Activated CD4-positive, alpha-beta memory T cell treated with anti-CD3 and anti-CD28 coated beads, Interleukin-2, amount 10 ng/mL, durations not matched to agents 7 days and 5 days (primary cell): ENCODE data around the gene MEX3D. TPM values are rescaled to one million over a fixed set of nuclear protein-coding genes. Genes with fewer than 3 reads are reported as not detected.
A peak's percentile ranks its signal among the peaks of the same experiment; 100 is the strongest.

Source experiments
- CTCF ChIA-PET: fragments of 350-600 bp; sonication (Branson Sonifier 250); formaldehyde crosslinking; loops from one replicate; lab custom pipeline; 2021; ENCODE audit warnings: antibody characterized with exemption, inconsistent platforms; lab: Charles Lee
- POLR2A ChIA-PET: fragments of 350-600 bp; sonication (Branson Sonifier 250); formaldehyde crosslinking; loops from one replicate; lab custom pipeline; 2021; ENCODE audit warnings: antibody characterized with exemption; lab: Charles Lee
- DNase-seq: peaks from one replicate; pipeline ENCODE4 v3.0.0-alpha.2; 2020
- H3K27ac Mint-ChIP-seq: one replicate; pipeline ENCODE4 v1.8.0; 2021; ENCODE audit warnings: mild to moderate bottlenecking, mixed read lengths
- H3K27me3 Mint-ChIP-seq: one replicate; pipeline ENCODE4 v1.8.0; 2021; ENCODE audit warnings: mixed read lengths
- H3K36me3 Mint-ChIP-seq: one replicate; pipeline ENCODE4 v1.8.0; 2021; ENCODE audit warnings: low read depth, mixed read lengths
- H3K4me1 Mint-ChIP-seq: one replicate; pipeline ENCODE4 v1.8.0; 2021; ENCODE audit warnings: mixed read lengths
- H3K4me3 Mint-ChIP-seq: one replicate; pipeline ENCODE4 v1.8.0; 2021; ENCODE audit warnings: mild to moderate bottlenecking, mixed read lengths
- H3K9me3 Mint-ChIP-seq: one replicate; pipeline ENCODE4 v1.8.0; 2021; ENCODE audit warnings: mixed read lengths
- total RNA-seq, 2 experiments: library from RNA; stranded (reverse); gene quantifications; one replicate each; pipeline ENCODE4 v1.2.3, GENCODE V29; 2021

Gene MEX3D
- total RNA-seq, 2 experiments from 2014 or later: 7.6 to 8.4 TPM

- POLR2A ChIA-PET: no interaction called here
- no peaks in the 10 kb centered on the region for H3K4me1 Mint-ChIP-seq
- H3K27me3 Mint-ChIP-seq: no peaks in the 10 kb centered on the region
- peaks cover 14% of the 10 kb centered on the region for H3K36me3 Mint-ChIP-seq
- H3K27ac Mint-ChIP-seq: no peak overlapping the region
- H3K4me3 Mint-ChIP-seq: no peak overlapping the region
- DNase-seq: no peak
- CTCF ChIA-PET: no interaction called here
- no peaks in the 10 kb centered on the region for H3K9me3 Mint-ChIP-seq
Observed at GRCh38 chr19:1576242-1577089, 8.3 kb upstream of the MEX3D start.

GRCh38 chr19:1575323-1576241, 7.5 kb upstream of the MEX3D start:
- peaks cover under 1% of the 10 kb centered on the region for H3K27me3 Mint-ChIP-seq
- H3K9me3 Mint-ChIP-seq: no peaks in the 10 kb centered on the region
- H3K36me3 Mint-ChIP-seq: peaks cover 8% of the 10 kb centered on the region
- H3K27ac Mint-ChIP-seq: no peak overlapping the region
- CTCF ChIA-PET: no interaction called here
- DNase-seq: no peak
- no peaks in the 10 kb centered on the region for H3K4me1 Mint-ChIP-seq
- POLR2A ChIA-PET: no interaction called here
- no peak overlapping the region for H3K4me3 Mint-ChIP-seq

- Mint-ChIP-seq H3K27ac (no peak overlapping the region), H3K4me3 (no peak overlapping the region), H3K27me3 (peaks cover 10% of the 10 kb centered on the region), H3K36me3 (peaks cover 2% of the 10 kb centered on the region), H3K9me3 (no peaks in the 10 kb centered on the region), H3K4me1 (peaks cover 4% of the 10 kb centered on the region)
- ChIA-PET POLR2A (no interaction called here), CTCF (no interaction called here)
- no peak for DNase-seq
Observed at GRCh38 chr19:1574354-1575136, 6.4 kb upstream of the MEX3D start.

DNA sequence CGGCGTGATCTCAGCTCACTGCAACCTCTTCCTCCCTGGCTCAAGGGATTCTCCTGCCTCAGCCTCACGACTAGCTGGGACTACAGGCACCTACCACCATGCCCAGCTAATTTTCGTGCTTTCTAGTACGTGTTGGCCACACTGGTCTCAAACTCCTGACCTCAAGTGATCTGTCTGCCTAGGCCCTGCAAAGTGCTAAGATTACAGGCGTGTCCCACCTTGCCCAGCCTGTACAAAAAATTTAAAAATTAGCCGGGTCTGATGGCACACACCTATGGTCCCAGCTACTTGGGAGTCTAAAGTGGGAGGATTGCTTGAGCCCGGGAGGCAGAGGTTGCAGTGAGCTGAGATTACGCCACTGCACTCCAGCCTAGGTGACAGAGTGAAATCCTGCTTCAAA, 4.7 kb upstream of the MEX3D start:
- Mint-ChIP-seq H3K9me3 (no peaks in the 10 kb centered on the region), H3K4me1 (peaks cover 7% of the 10 kb centered on the region), H3K27ac (no peak overlapping the region), H3K27me3 (peaks cover 11% of the 10 kb centered on the region), H3K36me3 (no peaks in the 10 kb centered on the region), H3K4me3 (no peak overlapping the region)
- POLR2A ChIA-PET: no interaction called here
- DNase-seq: no peak
- CTCF ChIA-PET: no interaction called here

- CTCF ChIA-PET: no interaction called here
Observed at GRCh38 chr19:1571358-1571757, 3.2 kb upstream of the MEX3D start.

DNA sequence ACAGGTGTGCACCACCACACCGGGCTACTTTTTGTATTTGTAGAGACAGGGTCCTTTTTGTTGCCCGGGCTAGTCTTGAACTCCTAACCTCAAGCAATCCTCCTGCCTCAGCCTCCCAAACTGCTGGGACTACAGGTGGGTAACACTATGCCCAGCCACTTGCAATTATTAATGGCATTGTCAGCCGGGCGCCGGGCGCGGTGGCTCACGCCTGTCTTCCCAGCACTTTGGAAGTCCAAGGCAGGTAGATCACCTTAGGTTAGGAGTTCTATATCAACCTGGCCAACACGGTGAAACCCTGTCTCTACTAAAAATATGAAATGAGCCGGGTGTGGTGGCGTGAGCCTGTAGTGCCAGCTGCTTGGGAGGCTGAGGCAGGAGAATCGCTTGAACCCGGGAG, 2.7 kb upstream of the MEX3D start:
- no peak for DNase-seq
- CTCF ChIA-PET: no interaction called here
- Mint-ChIP-seq H3K4me3 (no peak overlapping the region), H3K9me3 (no peaks in the 10 kb centered on the region), H3K27ac (no peak overlapping the region), H3K4me1 (peaks cover 7% of the 10 kb centered on the region), H3K27me3 (peaks cover 11% of the 10 kb centered on the region), H3K36me3 (no peaks in the 10 kb centered on the region)
- POLR2A ChIA-PET: no interaction called here

More at GRCh38 chr19:1571358-1571757, 3.2 kb upstream of the MEX3D start:
- no peak overlapping the region for H3K4me3 Mint-ChIP-seq
- H3K36me3 Mint-ChIP-seq: no peaks in the 10 kb centered on the region
- no peak for DNase-seq
- POLR2A ChIA-PET: no interaction called here
- no peaks in the 10 kb centered on the region for H3K9me3 Mint-ChIP-seq
- H3K27me3 Mint-ChIP-seq: peaks cover 11% of the 10 kb centered on the region
- peaks cover 7% of the 10 kb centered on the region for H3K4me1 Mint-ChIP-seq
- no peak overlapping the region for H3K27ac Mint-ChIP-seq

DNA sequence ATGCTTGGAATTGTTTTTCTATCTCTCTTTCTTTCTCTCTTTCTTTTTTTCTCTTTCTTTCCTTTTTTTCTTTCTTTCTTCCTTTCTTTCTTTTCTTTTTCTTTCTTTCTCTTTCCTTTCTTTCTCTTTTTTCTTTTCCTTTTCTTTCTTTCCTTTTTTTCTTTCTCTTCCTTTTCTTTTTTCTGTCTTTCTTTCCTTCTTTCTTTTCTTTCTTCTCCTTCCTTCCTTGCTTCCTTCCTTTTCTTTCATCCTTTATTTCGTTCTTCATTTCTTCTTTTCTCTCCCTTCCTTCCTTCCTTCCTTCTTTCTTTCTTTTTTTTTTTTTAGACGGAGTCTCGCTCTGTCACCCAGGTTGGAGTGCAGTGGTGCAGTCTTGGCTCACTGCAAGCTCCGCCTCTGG, 1.9 kb upstream of the MEX3D start:
- Mint-ChIP-seq H3K36me3 (no peaks in the 10 kb centered on the region), H3K4me1 (peaks cover 7% of the 10 kb centered on the region), H3K4me3 (no peak overlapping the region), H3K9me3 (no peaks in the 10 kb centered on the region), H3K27ac (no peak overlapping the region), H3K27me3 (peaks cover 11% of the 10 kb centered on the region)
- ChIA-PET POLR2A (no interaction called here), CTCF (no interaction called here)
- no peak for DNase-seq

GRCh38 chr19:1567848-1568227, 287 bp downstream of the MEX3D start:
- ChIA-PET CTCF (no interaction called here), POLR2A (no interaction called here)
- H3K4me3 Mint-ChIP-seq: no peak overlapping the region
- no peak for DNase-seq
- no peak overlapping the region for H3K27ac Mint-ChIP-seq
- H3K4me1 Mint-ChIP-seq: peaks cover 7% of the 10 kb centered on the region
- H3K36me3 Mint-ChIP-seq: no peaks in the 10 kb centered on the region
- no peaks in the 10 kb centered on the region for H3K9me3 Mint-ChIP-seq
- H3K27me3 Mint-ChIP-seq: peaks cover 11% of the 10 kb centered on the region

GRCh38 chr19:1567116-1567847, 843 bp downstream of the MEX3D start:
- peak overlapping the region; percentile 30 for H3K4me3 Mint-ChIP-seq

GRCh38 chr19:1566392-1567115, 1.6 kb downstream of the MEX3D start:
- Mint-ChIP-seq H3K27ac (no peak overlapping the region), H3K27me3 (peaks cover 11% of the 10 kb centered on the region), H3K36me3 (no peaks in the 10 kb centered on the region), H3K9me3 (no peaks in the 10 kb centered on the region), H3K4me1 (peaks cover 7% of the 10 kb centered on the region), H3K4me3 (no peak overlapping the region)
- ChIA-PET POLR2A (interaction anchor here (1.0 kb wide), 1 partner anchor 297 kb away, joined by 3 read pairs; the partner anchor contains the start of gene CIRBP), CTCF (no interaction called here)
- DNase-seq: no peak

More at GRCh38 chr19:1567116-1567847, 843 bp downstream of the MEX3D start:
- DNase-seq: no peak
- no peak overlapping the region for H3K27ac Mint-ChIP-seq
- H3K27me3 Mint-ChIP-seq: peaks cover 11% of the 10 kb centered on the region
- ChIA-PET CTCF (no interaction called here), POLR2A (no interaction called here)
- H3K36me3 Mint-ChIP-seq: no peaks in the 10 kb centered on the region
- peaks cover 7% of the 10 kb centered on the region for H3K4me1 Mint-ChIP-seq
- H3K9me3 Mint-ChIP-seq: no peaks in the 10 kb centered on the region

DNA sequence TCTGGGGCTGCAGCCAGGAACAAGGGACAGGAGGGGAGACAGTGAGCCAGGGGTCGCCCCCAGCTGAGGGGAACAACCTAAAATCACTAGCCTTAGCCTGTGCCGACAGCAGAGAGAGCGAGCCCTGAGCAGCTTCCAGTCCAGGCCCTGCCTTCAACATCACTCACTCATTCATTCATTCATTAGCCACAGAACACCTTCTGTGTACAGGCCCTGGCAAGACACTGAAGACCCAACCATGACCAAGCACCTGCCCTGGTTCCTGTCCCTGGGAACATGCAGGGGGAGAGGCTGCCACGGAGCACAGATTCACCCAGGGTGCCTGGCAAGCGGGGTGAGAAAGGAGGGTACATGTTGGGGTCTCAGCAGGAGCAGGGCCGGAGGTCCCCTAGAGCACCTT, 4.9 kb downstream of the MEX3D start:
- DNase-seq: no peak
- H3K9me3 Mint-ChIP-seq: no peaks in the 10 kb centered on the region
- H3K27ac Mint-ChIP-seq: no peak overlapping the region
- CTCF ChIA-PET: no interaction called here
- POLR2A ChIA-PET: no interaction called here
- no peak overlapping the region for H3K4me3 Mint-ChIP-seq
- H3K4me1 Mint-ChIP-seq: no peaks in the 10 kb centered on the region
- no peaks in the 10 kb centered on the region for H3K36me3 Mint-ChIP-seq
- H3K27me3 Mint-ChIP-seq: no peaks in the 10 kb centered on the region
